ENCODE measurements around the gene OR12D1.

- TF ChIP-seq ZNF274 (IDR thresholded peaks at IDR 0.05; ENCODE audit: low read depth, low read length) (no peak), SUZ12 (IDR thresholded peaks at IDR 0.05; ENCODE audit: extremely low read depth, insufficient read depth, insufficient read length) (no peak)
Measured at GRCh38 chr6:29425075-29425474, 10.3 kb downstream of the OR12D1 start.
